HCT116 (cell line): Measurements from ENCODE around the gene ZNF91.

Experiments used
- CEBPB ChIP-seq: IDR thresholded peaks from 2 replicates; pipeline ENCODE4 v1.6.1; 2012; ENCODE audit warnings: low read depth
- CTCF ChIP-seq, 3 experiments: fragments of 200-600 bp in 1 of 3; sonication (generic) in 1 of 3; IDR thresholded peaks in 2 of 3; conservative IDR thresholded peaks in 1 of 3; 2 replicates each; pipeline ENCODE4 v1.5.1; 2012 to 2017; ENCODE audit warnings: low read depth in 2 of 3, low read length in 2 of 3, antibody characterized with exemption in 1 of 3, borderline replicate concordance in 1 of 3, control low read depth in 1 of 3, mild to moderate bottlenecking in 1 of 3, mixed read lengths in 1 of 3, mixed run types in 1 of 3, moderate library complexity in 1 of 3; ENCODE audit not compliant: insufficient read depth in 1 of 3
- EGR1 ChIP-seq: IDR thresholded peaks from 2 replicates; pipeline ENCODE4 v1.6.1; 2012; ENCODE audit warnings: low read depth
- EZH2 ChIP-seq: fragments of 200-600 bp; sonication (generic); IDR thresholded peaks from 2 replicates; pipeline ENCODE4 v1.6.1; 2017; ENCODE audit warnings: antibody characterized with exemption, mixed run types
- EZH2phosphoT487 ChIP-seq: fragments of 200-600 bp; IDR thresholded peaks from 2 replicates; pipeline ENCODE4 v1.6.1; 2018; ENCODE audit warnings: antibody characterized with exemption, borderline replicate concordance
- JUND ChIP-seq: IDR thresholded peaks from 2 replicates; pipeline ENCODE4 v1.6.1; 2012
- MAX ChIP-seq: IDR thresholded peaks from 2 replicates; pipeline ENCODE4 v1.6.1; 2012
- POLR2A ChIP-seq: IDR thresholded peaks from 2 replicates; pipeline ENCODE4 v1.7.0; 2011; ENCODE audit warnings: borderline replicate concordance; ENCODE audit not compliant: insufficient read depth, insufficient read length; ENCODE audit errors: extremely low read depth
- POLR2AphosphoS5 ChIP-seq: IDR thresholded peaks from 2 replicates; pipeline ENCODE4 v1.6.1; 2011; ENCODE audit warnings: mild to moderate bottlenecking, low read depth, low read length, moderate library complexity
- RAD21 ChIP-seq: IDR thresholded peaks from 2 replicates; pipeline ENCODE4 v1.6.1; 2012; ENCODE audit warnings: low read depth, mild to moderate bottlenecking
- ZNF274 ChIP-seq: fragments of 200-500 bp; sonication (Bioruptor generic); IDR thresholded peaks from 2 replicates; pipeline ENCODE4 v1.6.1; 2014; ENCODE audit warnings: mild to moderate bottlenecking, low read depth, low read length, inconsistent platforms

GRCh38 chr19:23420824-23421223 is 25.6 kb upstream of the ZNF91 start:
- TF ChIP-seq POLR2A (no peak), EGR1 (no peak), MAX (no peak), CTCF (IDR thresholded peaks at IDR 0.05 in 2 of 3, conservative IDR thresholded peaks at IDR 0.05 in 1 of 3; ENCODE audit: borderline replicate concordance in 1 of 3, insufficient read depth in 1 of 3, low read depth in 2 of 3, low read length in 2 of 3) (no peak), CEBPB (no peak), POLR2AphosphoS5 (no peak), EZH2phosphoT487 (no peak), EZH2 (no peak), ZNF274 (no peak), RAD21 (no peak), JUND (no peak)
